ENCODE data around the gene CXXC5. TPM values are rescaled to one million over a fixed set of nuclear protein-coding genes. Genes with fewer than 3 reads are reported as not detected.

The CXXC5 gene
- total and polyA plus RNA-seq, 8 donors, result 18.3 to 101 (median 26.5) TPM

GRCh38 chr5:139667730-139668063 is 19.5 kb downstream of the CXXC5 start:
- no peaks in the 10 kb centered on the region for H3K27me3 ChIP-seq
- DNase-seq, result no peak
- peaks cover 87 to 100% (median 96%) of the 10 kb centered on the region in 4 donors for H3K4me1 ChIP-seq
- intact Hi-C loops (cut with DNase I; ENCODE audit: low total_unique reads), result no loop called here
- peak overlapping the region; percentile 41 to 52 (median 48) for H3K4me3 ChIP-seq
- TF ChIP-seq POLR2AphosphoS5 (IDR thresholded peaks at IDR 0.05) (no peak), CTCF (IDR thresholded peaks at IDR 0.05) (no peak), POLR2A (IDR thresholded peaks at IDR 0.05) (no peak), EP300 (IDR thresholded peaks at IDR 0.05) (no peak)
- H3K27ac ChIP-seq, result peak overlapping the region; percentile 85 to 95 (median 90)
- H3K9me3 ChIP-seq, result no peaks in the 10 kb centered on the region
- WGBS, 5 donors, result 21 to 38% (median 26%) methylated on average over 5 of the region's 5 CpGs
- peaks cover 0 to 3% (median 0%) of the 10 kb centered on the region in 4 donors for H3K36me3 ChIP-seq

GRCh38 chr5:139668064-139668880 is 20.1 kb downstream of the CXXC5 start:
- 3 to 8% (median 4%) methylated on average over 7 to 55 of the region's 55 CpGs for WGBS, 5 donors
- H3K36me3 ChIP-seq, result peaks cover 0 to 3% (median 0%) of the 10 kb centered on the region in 4 donors
- H3K27ac ChIP-seq, result peak overlapping the region; percentile 85 to 95 (median 90)
- no peaks in the 10 kb centered on the region for H3K9me3 ChIP-seq
- intact Hi-C loops (cut with DNase I; ENCODE audit: low total_unique reads), result no loop called here
- no peak for TF ChIP-seq EP300 (IDR thresholded peaks at IDR 0.05)
- no peak for TF ChIP-seq CTCF (IDR thresholded peaks at IDR 0.05)
- no peak for TF ChIP-seq POLR2A (IDR thresholded peaks at IDR 0.05)
- TF ChIP-seq POLR2AphosphoS5 (IDR thresholded peaks at IDR 0.05), result no peak
- peak; percentile 49 to 85 for DNase-seq
- H3K4me1 ChIP-seq, result peaks cover 84 to 99% (median 94%) of the 10 kb centered on the region in 4 donors
- H3K27me3 ChIP-seq, result no peaks in the 10 kb centered on the region
- peak overlapping the region; percentile 41 to 52 (median 48) for H3K4me3 ChIP-seq

- intact Hi-C loops (cut with DNase I; ENCODE audit: low total_unique reads), result no loop called here
- Histone ChIP-seq H3K9me3 (no peaks in the 10 kb centered on the region), H3K27ac (peak overlapping the region; percentile 48 to 95 (median 90)), H3K4me1 (peaks cover 83 to 99% (median 92%) of the 10 kb centered on the region in 4 donors), H3K36me3 (peaks cover 0 to 3% (median 0%) of the 10 kb centered on the region in 4 donors), H3K4me3 (peak overlapping the region; percentile 41 to 52 (median 48)), H3K27me3 (no peaks in the 10 kb centered on the region)
- DNase-seq, result no peak
- WGBS, 5 donors, result 77 to 85% (median 80%) methylated on average over 15 to 18 of the region's 18 CpGs
- TF ChIP-seq CTCF (IDR thresholded peaks at IDR 0.05), result no peak
- no peak for TF ChIP-seq POLR2AphosphoS5 (IDR thresholded peaks at IDR 0.05)
- TF ChIP-seq POLR2A (IDR thresholded peaks at IDR 0.05), result no peak
- TF ChIP-seq EP300 (IDR thresholded peaks at IDR 0.05), result no peak
Measured at GRCh38 chr5:139668924-139669661, 20.9 kb downstream of the CXXC5 start.

- H3K4me1 ChIP-seq, result peaks cover 76 to 99% (median 92%) of the 10 kb centered on the region in 4 donors
- 44 to 64% (median 56%) methylated on average over 18 to 23 of the region's 23 CpGs for WGBS, 5 donors
- H3K9me3 ChIP-seq, result no peaks in the 10 kb centered on the region
- TF ChIP-seq CTCF (IDR thresholded peaks at IDR 0.05), result no peak
- no peak for TF ChIP-seq POLR2AphosphoS5 (IDR thresholded peaks at IDR 0.05)
- no peak for TF ChIP-seq EP300 (IDR thresholded peaks at IDR 0.05)
- no peak for TF ChIP-seq POLR2A (IDR thresholded peaks at IDR 0.05)
- peaks cover 0 to under 1% (median 0%) of the 10 kb centered on the region in 4 donors for H3K36me3 ChIP-seq
- no peaks in the 10 kb centered on the region for H3K27me3 ChIP-seq
- peak overlapping the region; percentile 48 to 95 (median 90) for H3K27ac ChIP-seq
- DNase-seq, result peak; percentile 37 to 82
- H3K4me3 ChIP-seq, result peak overlapping the region; percentile 11 to 51 (median 25)
- intact Hi-C loops (cut with DNase I; ENCODE audit: low total_unique reads), result no loop called here
Measured at GRCh38 chr5:139669662-139670368, 21.7 kb downstream of the CXXC5 start.
